Neural progenitor cell (in vitro differentiated cells): ENCODE measurements around the gene PSME2. TPM values are rescaled to one million over a fixed set of nuclear protein-coding genes. Genes with fewer than 3 reads are reported as not detected.
A peak's percentile ranks its signal among the peaks of the same experiment; 100 is the strongest.

ENCODE experiments used
- DNase-seq: peaks from one replicate; pipeline ENCODE4 v3.0.0-alpha.2; 2016; ENCODE audit warnings: low spot score
- H2AFZ ChIP-seq: fragments of 200-600 bp; sonication (generic); replicated peaks from 2 replicates; pipeline ENCODE4 v1.6.1; 2016; ENCODE audit warnings: antibody characterized with exemption
- H3F3A ChIP-seq: fragments of 200-600 bp; sonication (generic); 2 replicates; pipeline ENCODE4 v1.6.1; 2016; ENCODE audit warnings: antibody characterized with exemption, low read depth
- H3K27ac ChIP-seq: fragments of 200-600 bp; sonication (generic); 2 replicates; pipeline ENCODE4 v1.5.1; 2016; ENCODE audit warnings: mild to moderate bottlenecking
- H3K27me3 ChIP-seq: fragments of 200-600 bp; sonication (generic); 2 replicates; pipeline ENCODE4 v1.6.1; 2016; ENCODE audit warnings: mild to moderate bottlenecking, moderate library complexity
- H3K36me3 ChIP-seq: fragments of 200-600 bp; sonication (generic); 2 replicates; pipeline ENCODE4 v1.5.1; 2016
- H3K4me1 ChIP-seq: fragments of 200-600 bp; sonication (generic); 2 replicates; pipeline ENCODE4 v1.6.1; 2016; ENCODE audit warnings: mixed run types
- H3K4me2 ChIP-seq: fragments of 200-600 bp; sonication (generic); 2 replicates; pipeline ENCODE4 v1.6.1; 2016
- H3K4me3 ChIP-seq: fragments of 200-600 bp; sonication (generic); 2 replicates; pipeline ENCODE4 v1.5.1; 2016
- H3K79me2 ChIP-seq: fragments of 200-600 bp; sonication (generic); 2 replicates; pipeline ENCODE4 v1.6.1; 2016; ENCODE audit warnings: low read depth
- H3K9ac ChIP-seq: fragments of 200-600 bp; sonication (generic); 2 replicates; pipeline ENCODE4 v1.6.1; 2016
- H3K9me3 ChIP-seq: fragments of 200-600 bp; sonication (generic); 2 replicates; pipeline ENCODE4 v1.5.1; 2016; ENCODE audit warnings: low read depth
- H4K20me1 ChIP-seq: fragments of 200-600 bp; sonication (generic); 2 replicates; pipeline ENCODE4 v1.6.1; 2016; ENCODE audit warnings: low read depth
- H3K27ac Mint-ChIP-seq: 3 replicates; pipeline ENCODE4 v1.8.0; 2021; ENCODE audit warnings: mixed read lengths
- H3K27me3 Mint-ChIP-seq: 2 replicates; pipeline ENCODE4 v1.8.0; 2022; ENCODE audit warnings: low read depth, mild to moderate bottlenecking, inconsistent platforms, moderate library complexity, mixed read lengths; ENCODE audit not compliant: insufficient read depth
- H3K36me3 Mint-ChIP-seq: 3 replicates; pipeline ENCODE4 v1.8.0; 2021; ENCODE audit warnings: mixed read lengths
- H3K4me1 Mint-ChIP-seq: 3 replicates; pipeline ENCODE4 v1.8.0; 2021; ENCODE audit warnings: mixed read lengths
- H3K4me3 Mint-ChIP-seq: 3 replicates; pipeline ENCODE4 v1.8.0; 2021; ENCODE audit warnings: mild to moderate bottlenecking, moderate library complexity, mixed read lengths
- H3K9me3 Mint-ChIP-seq: 3 replicates; pipeline ENCODE4 v1.8.0; 2020; ENCODE audit warnings: mixed read lengths
- CTCF ChIP-seq: fragments of 200-600 bp; sonication (generic); IDR thresholded peaks from 2 replicates; pipeline ENCODE4 v1.5.1; 2017; ENCODE audit warnings: antibody characterized with exemption, mild to moderate bottlenecking
- EZH2 ChIP-seq: fragments of 200-600 bp; sonication (generic); IDR thresholded peaks from 2 replicates; pipeline ENCODE4 v1.6.1; 2017; ENCODE audit warnings: antibody characterized with exemption, mild to moderate bottlenecking, moderate library complexity
- EZH2phosphoT487 ChIP-seq: fragments of 200-600 bp; sonication (generic); IDR thresholded peaks from 2 replicates; pipeline ENCODE4 v1.6.1; 2017; ENCODE audit warnings: antibody characterized with exemption
- total RNA-seq: library from RNA; depleted of rRNA; stranded (reverse); fragments of >200 nt; gene quantifications from 2 replicates; pipeline ENCODE4 v1.2.3, GENCODE V29; 2015; ENCODE audit warnings: low replicate concordance

The PSME2 gene
- total RNA-seq, 1 donor from 2014 or later: 43.5 TPM

GRCh38 chr14:24110523-24110922 lies 35.9 kb downstream of the PSME2 start:
- Histone ChIP-seq H3K79me2 (peaks cover 2% of the 10 kb centered on the region), H3K9me3 (no peaks in the 10 kb centered on the region), H3K27ac (no peak overlapping the region), H3K4me2 (no peak overlapping the region), H3K36me3 (no peaks in the 10 kb centered on the region), H3K4me1 (no peaks in the 10 kb centered on the region), H2AFZ (no peak overlapping the region), H4K20me1 (no peaks in the 10 kb centered on the region), H3F3A (peaks cover 18% of the 10 kb centered on the region), H3K4me3 (no peak overlapping the region), H3K9ac (no peak overlapping the region), H3K27me3 (no peaks in the 10 kb centered on the region)
- Mint-ChIP-seq H3K27ac (no peak overlapping the region), H3K9me3 (no peaks in the 10 kb centered on the region), H3K36me3 (no peaks in the 10 kb centered on the region), H3K4me3 (no peak overlapping the region), H3K27me3 (peaks cover 3% of the 10 kb centered on the region), H3K4me1 (peaks cover 5% of the 10 kb centered on the region)
- no peak for DNase-seq
- TF ChIP-seq CTCF (no peak), EZH2phosphoT487 (no peak), EZH2 (no peak)

GRCh38 chr14:24110060-24110459 lies 36.4 kb downstream of the PSME2 start:
- Histone ChIP-seq H3K9ac (no peak overlapping the region), H3K9me3 (no peaks in the 10 kb centered on the region), H3K4me2 (no peak overlapping the region), H3K79me2 (no peaks in the 10 kb centered on the region), H3K27ac (no peak overlapping the region), H3K4me1 (no peaks in the 10 kb centered on the region), H3K36me3 (no peaks in the 10 kb centered on the region), H4K20me1 (no peaks in the 10 kb centered on the region), H2AFZ (no peak overlapping the region), H3F3A (peaks cover 13% of the 10 kb centered on the region), H3K27me3 (no peaks in the 10 kb centered on the region), H3K4me3 (no peak overlapping the region)
- Mint-ChIP-seq H3K9me3 (no peaks in the 10 kb centered on the region), H3K4me1 (peaks cover 2% of the 10 kb centered on the region), H3K4me3 (no peak overlapping the region), H3K36me3 (no peaks in the 10 kb centered on the region), H3K27me3 (peaks cover 3% of the 10 kb centered on the region), H3K27ac (no peak overlapping the region)
- TF ChIP-seq EZH2 (no peak), CTCF (no peak), EZH2phosphoT487 (no peak)
- DNase-seq: no peak

- no peak overlapping the region for H2AFZ ChIP-seq
- no peak overlapping the region for H3K9ac ChIP-seq
- no peaks in the 10 kb centered on the region for H3K36me3 ChIP-seq
- no peak for DNase-seq
- Mint-ChIP-seq H3K27ac (peak overlapping the region; percentile 67), H3K4me3 (peak overlapping the region; percentile 22), H3K9me3 (no peaks in the 10 kb centered on the region), H3K4me1 (peaks cover 2% of the 10 kb centered on the region), H3K36me3 (no peaks in the 10 kb centered on the region), H3K27me3 (peaks cover 2% of the 10 kb centered on the region)
- H3K79me2 ChIP-seq: no peaks in the 10 kb centered on the region
- H4K20me1 ChIP-seq: no peaks in the 10 kb centered on the region
- TF ChIP-seq EZH2phosphoT487 (no peak), EZH2 (no peak), CTCF (no peak)
- H3K27me3 ChIP-seq: no peaks in the 10 kb centered on the region
- H3K4me1 ChIP-seq: no peaks in the 10 kb centered on the region
- H3K4me3 ChIP-seq: no peak overlapping the region
- H3F3A ChIP-seq: peaks cover 3% of the 10 kb centered on the region
- no peak overlapping the region for H3K4me2 ChIP-seq
- no peak overlapping the region for H3K27ac ChIP-seq
- H3K9me3 ChIP-seq: no peaks in the 10 kb centered on the region
These were observed 38.0 kb downstream of the PSME2 start for GRCh38 chr14:24108336-24108874.
